GM18505 (cell line): Measurements from ENCODE around the gene DMD.
A peak's percentile ranks its signal among the peaks of the same experiment; 100 is the strongest.

Experiments
- ATAC-seq: cut with Tn5 transposase; IDR thresholded peaks from one replicate; pipeline ENCODE4 v1.9.1; 2021; ENCODE audit not compliant: unreplicated experiment
- POLR2A ChIP-seq: IDR thresholded peaks from 4 replicates; pipeline ENCODE4 v1.6.1; 2011; ENCODE audit warnings: borderline replicate concordance; ENCODE audit not compliant: insufficient read depth, insufficient read length; ENCODE audit errors: extremely low read depth

DMD gene

DNA sequence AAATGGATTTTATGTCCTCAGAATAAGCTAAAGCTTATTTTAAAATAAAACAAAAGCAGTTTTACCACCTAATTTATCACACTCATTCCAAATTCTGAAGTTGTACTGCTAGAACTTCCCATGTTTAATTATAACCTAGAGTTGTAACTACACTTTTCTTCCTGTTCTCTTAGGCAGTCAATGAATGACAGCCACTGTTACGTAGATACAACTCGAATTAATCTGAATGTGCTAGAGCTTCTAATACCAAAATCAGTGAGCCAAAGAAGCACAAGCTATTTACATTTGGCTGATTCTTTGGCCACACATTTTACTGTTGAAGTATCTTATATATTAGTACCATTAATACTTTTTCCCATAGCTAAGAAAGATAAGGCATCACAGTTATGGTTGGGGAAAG, 2040.6 kb downstream of the DMD start:
- no peak for ATAC-seq
- TF ChIP-seq POLR2A: no peak

DNA sequence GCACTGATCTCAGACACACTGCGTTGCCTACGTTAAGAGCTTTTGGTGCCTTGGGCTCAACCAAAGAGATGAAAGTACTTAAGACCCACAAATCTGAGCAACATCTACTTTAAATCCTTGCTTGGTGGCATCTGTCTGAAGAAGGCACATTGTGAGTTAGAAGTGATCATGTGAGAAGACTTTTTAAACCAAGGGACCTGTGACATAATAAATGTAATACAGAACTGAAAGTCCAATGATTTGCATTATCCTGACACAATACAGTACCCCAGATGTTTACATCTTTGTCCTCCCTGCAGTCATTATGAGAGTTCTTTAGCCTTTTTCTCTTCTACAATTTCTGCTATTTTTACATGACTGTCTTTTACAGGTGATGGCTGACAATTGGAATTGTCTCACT, 2042.8 kb downstream of the DMD start:
- TF ChIP-seq POLR2A: no peak
- ATAC-seq: peak; percentile 99

DNA sequence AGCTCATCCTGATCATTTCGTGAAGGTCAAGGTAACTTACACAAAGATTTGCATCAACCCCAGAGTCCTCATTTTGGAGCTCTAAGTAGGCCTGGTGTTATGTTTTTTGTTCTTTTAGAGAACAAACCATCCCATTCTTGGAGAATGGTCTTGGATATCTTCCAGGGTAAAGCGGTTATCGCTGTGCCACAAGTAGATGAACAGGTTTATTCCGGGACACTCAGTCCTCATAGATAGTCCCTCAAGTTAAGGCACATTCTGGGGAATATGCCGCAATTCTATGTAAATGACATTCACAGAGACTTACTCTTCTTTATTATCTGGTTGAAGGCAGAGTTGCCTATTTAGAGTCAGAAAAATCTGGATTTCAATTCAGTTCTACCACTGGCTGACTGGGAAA, 2044.5 kb downstream of the DMD start:
- no peak for ATAC-seq
- TF ChIP-seq POLR2A: no peak

DNA sequence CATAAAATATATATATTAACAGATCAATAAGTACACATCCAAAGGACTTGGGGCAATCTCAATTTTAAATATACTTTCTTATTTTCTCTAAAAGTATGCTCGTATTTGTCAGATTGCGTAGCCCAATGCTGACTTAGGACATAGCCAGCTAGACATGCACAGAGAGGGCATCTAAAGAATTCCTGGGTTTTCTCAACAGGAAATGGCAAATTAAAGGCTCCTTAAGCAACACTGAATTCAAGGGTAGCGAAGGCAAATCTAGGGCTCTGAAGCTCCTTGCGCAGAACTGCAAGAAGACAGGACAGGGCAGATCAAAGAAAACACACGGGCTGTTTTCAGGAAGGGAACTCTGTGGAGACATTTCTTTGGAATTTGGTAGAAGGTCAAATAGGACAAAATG, 2044.9 kb downstream of the DMD start:
- TF ChIP-seq POLR2A: no peak
- ATAC-seq: no peak

DNA sequence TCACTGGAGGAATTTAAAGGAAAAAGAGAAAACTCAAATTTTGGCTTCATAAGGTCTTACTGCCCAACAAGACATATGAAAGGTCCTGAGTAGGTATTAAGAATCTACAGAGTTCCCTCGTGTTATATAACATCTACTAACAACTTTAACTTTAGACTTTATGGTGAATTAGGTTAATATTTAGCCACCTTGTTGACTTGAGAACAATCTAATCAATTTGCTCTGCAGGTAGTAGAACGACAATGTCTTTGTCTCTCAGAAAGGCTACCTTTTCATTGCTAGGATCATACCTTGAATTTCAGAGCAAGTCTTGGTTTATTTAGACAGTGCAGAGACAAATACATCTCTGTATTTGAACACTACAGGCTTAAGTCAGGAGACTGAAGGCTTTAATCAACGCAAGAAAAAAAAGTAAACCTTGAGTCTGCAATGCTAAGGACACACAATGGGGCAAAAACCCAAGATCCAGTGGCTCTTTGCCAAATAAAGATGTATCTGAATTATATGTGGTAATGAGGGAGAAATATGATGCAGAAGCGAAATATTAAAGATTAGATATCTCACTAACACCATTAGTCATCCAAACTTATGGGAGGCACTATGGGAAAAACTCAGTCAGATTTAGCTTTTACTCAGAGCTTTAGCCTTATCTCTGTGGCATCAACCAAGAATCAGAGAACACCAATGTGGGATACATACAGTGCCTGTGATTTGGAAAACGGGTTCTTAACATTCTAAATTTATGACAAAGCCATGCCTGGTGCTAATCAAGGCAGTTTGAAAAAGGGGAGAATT, 2045.9 kb downstream of the DMD start:
- no peak for ATAC-seq
- TF ChIP-seq POLR2A: no peak

DNA sequence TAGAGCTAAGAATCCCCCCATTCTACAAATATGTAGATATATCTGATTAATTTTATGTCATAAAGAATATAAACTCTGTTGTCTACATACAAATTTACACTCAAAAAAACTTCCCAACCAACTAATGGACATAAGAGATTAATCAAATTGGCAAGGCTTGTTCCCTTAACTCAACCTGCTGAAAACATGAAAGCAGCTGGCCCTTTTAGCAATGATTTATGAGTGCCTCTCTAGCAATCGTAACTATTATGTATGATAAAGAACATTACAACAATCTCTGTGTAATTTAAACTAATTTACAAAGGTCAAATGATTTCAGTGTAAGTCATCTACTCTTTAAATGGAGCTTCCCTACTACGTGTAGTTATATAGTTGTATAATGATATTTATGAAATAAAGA, 2056.4 kb downstream of the DMD start:
- ATAC-seq: no peak
- no peak for TF ChIP-seq POLR2A

DNA sequence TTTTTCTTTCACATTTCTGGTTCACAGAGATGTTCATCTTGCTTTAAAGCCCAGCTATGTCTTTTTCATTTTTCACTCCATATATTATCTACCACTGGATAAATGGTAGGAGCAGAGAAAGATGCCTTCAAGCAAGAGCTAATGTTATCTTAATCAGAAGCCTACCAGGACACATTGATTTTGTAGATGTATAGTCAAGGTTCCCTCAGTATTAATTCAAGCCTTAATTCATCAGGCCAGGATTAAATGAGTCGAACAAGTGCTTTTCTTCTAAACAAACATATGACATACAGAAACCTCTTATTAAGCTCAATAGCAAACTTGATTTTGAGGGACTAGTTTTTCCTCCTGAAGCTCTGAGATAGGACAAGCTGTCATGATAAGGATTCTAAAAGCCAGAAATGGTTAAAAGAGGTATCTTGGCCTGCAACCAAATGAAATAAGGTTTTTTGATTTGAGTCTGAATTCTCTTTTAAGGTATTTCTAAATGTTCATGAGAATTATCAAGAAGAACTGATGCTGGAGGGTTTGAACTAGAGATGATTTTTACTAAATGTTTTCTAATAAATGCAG, 2057.8 kb downstream of the DMD start:
- no peak for TF ChIP-seq POLR2A
- ATAC-seq: no peak

DNA sequence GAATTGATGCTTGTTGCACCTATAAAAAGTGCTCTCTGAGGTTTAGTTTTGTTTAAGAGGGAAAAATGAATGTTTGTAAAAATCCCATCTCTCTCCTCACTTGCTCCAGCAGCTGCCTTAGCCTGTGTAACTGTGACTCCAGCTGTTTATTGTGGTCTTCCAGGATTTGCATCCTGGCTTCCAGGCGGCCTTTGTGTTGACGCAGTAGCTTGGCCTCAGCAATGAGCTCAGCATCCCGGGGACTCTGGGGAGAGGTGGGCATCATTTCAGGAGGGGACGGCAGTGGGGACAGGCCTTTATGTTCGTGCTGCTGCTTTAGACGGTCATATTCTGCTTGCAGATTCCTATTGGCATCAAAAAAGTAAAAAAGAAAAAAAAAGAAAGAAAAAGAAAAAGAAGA, 2064.2 kb downstream of the DMD start:
- no peak for ATAC-seq
- no peak for TF ChIP-seq POLR2A

DNA sequence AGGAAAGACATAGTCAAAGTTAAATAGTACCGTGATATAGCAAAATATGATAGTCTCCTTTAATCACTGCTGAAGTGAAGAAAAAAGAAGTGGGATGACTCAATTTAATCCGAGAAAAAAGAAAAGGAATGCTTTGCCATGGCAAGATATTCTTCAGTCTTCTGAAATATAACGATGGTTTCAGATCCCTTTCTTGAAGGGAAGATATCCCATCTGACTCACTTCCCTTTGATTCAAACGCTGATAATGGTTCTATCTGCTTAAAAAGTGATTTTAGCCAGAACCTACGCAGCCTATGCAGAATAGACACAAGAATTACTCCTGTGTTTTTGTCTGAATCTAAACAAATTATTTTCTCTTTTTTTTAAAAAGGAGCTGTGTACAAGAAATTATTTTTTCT, 2071.4 kb downstream of the DMD start:
- ATAC-seq: no peak
- TF ChIP-seq POLR2A: no peak

DNA sequence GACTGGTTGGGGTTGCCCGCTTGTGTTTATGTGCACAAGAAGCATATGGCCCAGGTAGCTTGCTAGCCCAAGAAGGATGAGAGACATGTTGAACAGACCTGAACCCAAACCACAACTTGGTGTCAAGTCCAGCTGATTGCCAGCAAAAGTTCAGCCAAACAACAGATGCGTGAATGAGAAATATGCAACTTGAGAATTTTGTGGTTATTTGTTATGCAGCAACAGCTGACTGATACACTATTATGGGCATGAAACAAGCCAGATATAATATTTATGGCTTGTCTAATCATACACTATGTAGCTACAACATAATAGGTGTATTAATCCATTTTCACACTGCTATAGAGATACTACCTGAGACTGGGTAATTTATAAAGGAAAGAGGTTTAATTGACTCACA, 2073.2 kb downstream of the DMD start:
- no peak for ATAC-seq
- no peak for TF ChIP-seq POLR2A

DNA sequence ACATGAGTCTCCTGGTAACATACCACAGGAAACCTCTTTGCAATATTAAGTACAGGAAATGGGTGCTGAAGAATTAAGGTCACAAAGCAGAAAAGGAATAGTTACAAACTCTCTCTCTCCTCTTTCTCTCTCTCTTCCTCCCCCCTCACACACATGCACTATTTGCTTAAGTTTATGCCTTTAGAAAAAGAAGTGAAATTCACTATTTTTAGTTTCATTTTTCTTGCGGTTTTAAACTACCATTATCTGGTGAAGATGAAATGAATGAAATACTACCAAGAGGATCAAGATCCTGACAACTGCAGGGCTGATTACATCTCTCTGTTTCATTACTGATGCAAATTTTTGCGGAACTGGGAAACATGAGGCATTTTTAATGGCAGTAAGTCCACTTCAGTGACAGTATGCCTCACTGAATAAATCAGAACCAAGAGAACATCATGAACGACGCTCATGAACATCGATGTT, 2075.2 kb downstream of the DMD start:
- no peak for TF ChIP-seq POLR2A
- peak; percentile 88 for ATAC-seq

DNA sequence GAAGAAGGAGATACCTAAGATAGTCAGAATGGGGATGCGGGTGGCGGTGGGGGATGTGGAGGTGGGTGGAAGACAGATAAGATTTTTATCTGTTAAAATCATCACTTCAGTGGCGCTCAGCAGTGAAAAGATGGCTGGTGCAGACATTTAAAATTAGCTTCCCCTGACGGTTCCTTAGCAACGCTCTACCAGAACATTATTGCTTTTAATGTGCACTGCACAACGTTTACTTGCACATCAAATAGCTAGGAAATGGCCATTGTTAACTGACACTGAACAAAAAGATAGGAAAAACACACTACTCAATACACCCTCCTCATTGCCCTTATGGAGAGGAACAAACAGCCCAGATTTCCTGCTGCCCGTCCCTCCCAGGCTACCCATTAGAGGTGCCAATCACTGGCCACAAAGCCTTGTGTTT, 2078.5 kb downstream of the DMD start:
- no peak for ATAC-seq

DNA sequence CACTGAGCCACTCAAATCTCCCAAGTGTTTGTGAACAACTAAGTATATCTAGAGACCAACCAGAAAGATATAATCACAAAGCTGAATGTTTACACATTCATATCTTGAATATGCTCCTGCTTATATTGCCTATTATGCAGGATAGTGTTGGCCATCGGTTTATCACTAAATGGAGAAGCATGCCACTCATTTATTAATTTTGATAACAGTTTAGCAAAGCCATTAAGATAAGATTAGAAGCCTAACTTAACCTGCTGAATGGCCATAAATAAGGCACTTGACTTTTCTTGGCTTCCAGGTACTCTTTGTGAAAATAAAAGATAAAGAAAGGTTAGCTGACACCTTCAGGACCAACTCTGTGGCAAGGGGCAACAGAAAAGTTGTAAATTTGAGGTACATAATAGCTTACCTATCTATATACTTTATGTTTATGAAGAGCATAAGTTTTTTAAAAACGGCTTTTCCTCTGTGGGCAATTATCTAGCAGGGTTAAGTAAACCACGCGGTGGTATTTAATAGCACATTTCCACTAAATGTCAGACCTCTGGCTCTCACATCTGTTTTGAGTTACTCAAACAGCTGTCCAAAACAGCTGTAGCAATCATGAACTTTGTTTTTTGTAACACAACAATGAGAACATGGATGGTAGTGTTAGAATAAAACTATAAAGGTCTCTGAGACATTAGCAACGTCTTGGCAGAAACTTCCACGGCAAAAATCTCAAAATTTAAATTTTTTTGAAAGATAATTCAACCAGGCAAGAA, 2080.7 kb downstream of the DMD start:
- no peak for TF ChIP-seq POLR2A
- ATAC-seq: no peak

More for the DNA sequence above, 2078.5 kb downstream of the DMD start:
- TF ChIP-seq POLR2A: no peak

DNA sequence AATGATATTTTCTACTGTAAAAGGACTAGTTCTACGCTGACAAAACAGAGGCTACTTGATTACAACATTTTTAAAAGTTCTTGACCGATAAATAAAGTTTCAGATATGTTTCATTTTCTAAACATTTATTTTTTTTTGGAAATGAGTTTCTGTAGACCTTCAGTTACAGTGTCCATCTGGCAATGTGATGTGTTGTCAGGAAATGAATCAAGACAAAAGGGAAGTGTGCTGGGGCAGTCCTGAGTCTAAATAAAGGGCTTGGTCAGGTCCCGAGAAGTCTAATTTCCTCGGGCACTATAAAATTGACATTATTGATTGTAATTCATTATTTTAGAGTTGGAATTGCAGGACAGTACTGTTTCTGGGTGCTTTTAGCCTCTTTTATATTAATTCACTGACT, 2082.5 kb downstream of the DMD start:
- no peak for TF ChIP-seq POLR2A
- no peak for ATAC-seq
